GM23338 (cell line): ENCODE data around the gene PDLIM5. TPM values are rescaled to one million over a fixed set of nuclear protein-coding genes. Genes with fewer than 3 reads are reported as not detected.

ENCODE experiments used
- ATAC-seq: fragments of 200-7000 bp; cut with Tn5 transposase; 3 replicates; pipeline ENCODE4 v1.9.1; 2020
- DNase-seq: peaks from one replicate; pipeline ENCODE4 v3.0.0-alpha.2; 2015; ENCODE audit warnings: low spot score
- H2AFZ ChIP-seq: fragments of 200-600 bp; sonication (generic); 2 replicates; pipeline ENCODE4 v1.8.0; 2016; ENCODE audit warnings: antibody characterized with exemption, mild to moderate bottlenecking, moderate library complexity
- H3F3A ChIP-seq: fragments of 200-600 bp; sonication (generic); replicated peaks from 2 replicates; pipeline ENCODE4 v1.8.0; 2017; ENCODE audit warnings: antibody characterized with exemption, mixed run types, low read depth
- H3K27ac ChIP-seq: fragments of 200-600 bp; sonication (generic); 2 replicates; pipeline ENCODE4 v1.6.1; 2016; ENCODE audit warnings: low read depth
- H3K27me3 ChIP-seq: fragments of 200-600 bp; sonication (generic); 2 replicates; pipeline ENCODE4 v1.8.0; 2016; ENCODE audit warnings: mild to moderate bottlenecking, mixed run types, moderate library complexity; ENCODE audit not compliant: insufficient read depth
- H3K36me3 ChIP-seq: fragments of 200-600 bp; sonication (generic); 2 replicates; pipeline ENCODE4 v1.8.0; 2016; ENCODE audit warnings: mild to moderate bottlenecking; ENCODE audit not compliant: insufficient read depth
- H3K4me1 ChIP-seq: fragments of 200-600 bp; sonication (generic); 2 replicates; pipeline ENCODE4 v1.8.0; 2016; ENCODE audit warnings: mild to moderate bottlenecking, moderate library complexity; ENCODE audit not compliant: insufficient read depth
- H3K4me2 ChIP-seq: fragments of 200-600 bp; sonication (generic); 2 replicates; pipeline ENCODE4 v1.7.1; 2017; ENCODE audit warnings: mixed run types
- H3K4me3 ChIP-seq: fragments of 200-600 bp; sonication (generic); 2 replicates; pipeline ENCODE4 v1.6.1; 2016; ENCODE audit warnings: mixed run types
- H3K79me2 ChIP-seq: fragments of 200-600 bp; sonication (generic); replicated peaks from 2 replicates; pipeline ENCODE4 v1.8.0; 2017; ENCODE audit warnings: mild to moderate bottlenecking; ENCODE audit not compliant: insufficient read depth
- H3K9me2 ChIP-seq: fragments of 200-600 bp; sonication (generic); 2 replicates; pipeline ENCODE4 v1.8.0; 2017; ENCODE audit not compliant: insufficient read depth
- H4K20me1 ChIP-seq: fragments of 200-600 bp; sonication (generic); replicated peaks from 2 replicates; pipeline ENCODE4 v1.8.0; 2017; ENCODE audit warnings: mild to moderate bottlenecking; ENCODE audit not compliant: insufficient read depth
- H3K27ac Mint-ChIP-seq: 2 replicates; pipeline ENCODE4 v1.8.0; 2020; ENCODE audit warnings: inconsistent platforms, mild to moderate bottlenecking, moderate library complexity, mixed read lengths
- H3K27me3 Mint-ChIP-seq: 3 replicates; pipeline ENCODE4 v1.8.0; 2022; ENCODE audit warnings: low read depth, mild to moderate bottlenecking, moderate library complexity, mixed read lengths, inconsistent platforms; ENCODE audit not compliant: insufficient read depth, poor library complexity
- H3K36me3 Mint-ChIP-seq: 3 replicates; pipeline ENCODE4 v1.8.0; 2021; ENCODE audit warnings: low read depth, mild to moderate bottlenecking, inconsistent platforms, moderate library complexity, mixed read lengths
- H3K4me1 Mint-ChIP-seq: 3 replicates; pipeline ENCODE4 v1.8.0; 2020; ENCODE audit warnings: mild to moderate bottlenecking, inconsistent platforms, mixed read lengths
- H3K4me3 Mint-ChIP-seq: 3 replicates; pipeline ENCODE4 v1.8.0; 2021; ENCODE audit warnings: moderate library complexity, mild to moderate bottlenecking, inconsistent platforms, mixed read lengths
- H3K9me3 Mint-ChIP-seq: 3 replicates; pipeline ENCODE4 v1.8.0; 2020; ENCODE audit warnings: moderate library complexity, mild to moderate bottlenecking, inconsistent platforms, mixed read lengths
- CREB1 ChIP-seq: fragments of 250-450 bp; sonication (Bioruptor Pico); IDR thresholded peaks from 2 replicates; pipeline ENCODE4 v1.5.0; 2020; ENCODE audit warnings: low read depth, mild to moderate bottlenecking, moderate library complexity
- EZH2 ChIP-seq: fragments of 200-600 bp; sonication (generic); IDR thresholded peaks from one replicate; pipeline ENCODE4 v1.8.0; 2017; ENCODE audit warnings: antibody characterized with exemption, mild to moderate bottlenecking, low read depth; ENCODE audit not compliant: unreplicated experiment
- EZH2phosphoT487 ChIP-seq: fragments of 200-600 bp; sonication (generic); IDR thresholded peaks from one replicate; pipeline ENCODE4 v1.8.1; 2018; ENCODE audit warnings: antibody characterized with exemption; ENCODE audit not compliant: unreplicated experiment
- JUNB ChIP-seq: IDR thresholded peaks from one replicate; pipeline ENCODE4 v1.6.1; 2016; ENCODE audit warnings: antibody characterized with exemption; ENCODE audit not compliant: unreplicated experiment
- NANOG ChIP-seq: IDR thresholded peaks from 2 replicates; pipeline ENCODE4 v1.6.1; 2016; ENCODE audit warnings: antibody characterized with exemption, borderline replicate concordance
- POLR2AphosphoS5 ChIP-seq: IDR thresholded peaks from 2 replicates; pipeline ENCODE4 v1.6.1; 2016; ENCODE audit warnings: antibody characterized with exemption, low read depth
- STAT1 ChIP-seq: IDR thresholded peaks from one replicate; pipeline ENCODE4 v1.6.1; 2016; ENCODE audit warnings: antibody characterized with exemption; ENCODE audit not compliant: unreplicated experiment
- ZNF114 ChIP-seq: fragments of 250-450 bp; sonication (Bioruptor Pico); IDR thresholded peaks from 2 replicates; pipeline ENCODE4 v1.5.0; 2020; ENCODE audit warnings: mild to moderate bottlenecking, moderate library complexity
- ZNF331 ChIP-seq: fragments of 250-450 bp; sonication (Bioruptor Pico); IDR thresholded peaks from 2 replicates; pipeline ENCODE4 v1.5.0; 2020; ENCODE audit warnings: low read depth, mild to moderate bottlenecking, moderate library complexity
- polyA plus RNA-seq: library from polyadenylated mRNA; unstranded; fragments of >200 nt; fragmentation: Nextera tagmentation; extraction: Ambion mirVana; gene quantifications from 2 replicates; pipeline ENCODE4 v1.2.1, GENCODE V29; 2016
- total RNA-seq: library from RNA; depleted of rRNA; stranded (reverse); fragments of >200 nt; shearing (Covaris generic); gene quantifications from 2 replicates; pipeline ENCODE4 v1.2.3, GENCODE V29; 2014
- TF ChIP-seq, protein P1 (sequence below): fragments of 250-450 bp; sonication (Bioruptor Pico); IDR thresholded peaks from 2 replicates; pipeline ENCODE4 v1.5.0; 2020; ENCODE audit warnings: mild to moderate bottlenecking, moderate library complexity
- TF ChIP-seq, protein P2 (sequence below), 2 experiments: fragments of 200-600 bp in 1 of 2; sonication (generic) in 1 of 2; conservative IDR thresholded peaks; 2 replicates each; pipeline versions ENCODE4 v1.5.1 to v1.6.1; 2016 to 2017; ENCODE audit warnings: antibody characterized with exemption in 2 of 2, low read depth in 2 of 2, mild to moderate bottlenecking in 2 of 2, moderate library complexity in 1 of 2
- TF ChIP-seq, protein P3 (sequence below): IDR thresholded peaks from one replicate; pipeline ENCODE4 v1.6.1; 2018; ENCODE audit warnings: antibody characterized with exemption; ENCODE audit not compliant: unreplicated experiment
- TF ChIP-seq, protein P4 (sequence below): IDR thresholded peaks from 2 replicates; pipeline ENCODE4 v1.6.1; 2016; ENCODE audit warnings: antibody characterized with exemption

The PDLIM5 gene
- total and polyA plus RNA-seq, 2 experiments from 2014 or later, result 45.2 to 53.0 TPM

DNA sequence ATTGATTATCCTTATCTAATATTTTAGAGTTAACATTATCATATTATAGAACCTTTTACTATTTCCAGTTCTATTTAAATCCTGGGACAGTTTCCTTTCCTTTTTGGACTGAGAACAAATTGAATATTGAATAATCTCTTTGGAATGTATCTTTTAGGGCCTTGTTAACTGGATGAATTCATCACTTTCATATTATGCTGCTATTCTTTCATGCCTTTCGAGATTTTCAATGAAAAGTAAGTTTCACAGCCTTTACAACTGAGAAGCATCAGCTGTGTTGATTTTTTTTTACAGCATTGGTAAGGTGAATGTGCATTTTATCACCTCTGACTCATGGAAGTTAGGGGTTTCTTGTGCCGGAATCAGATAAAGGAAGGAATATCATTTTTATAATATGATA is 39.6 kb downstream of the PDLIM5 start:
- peaks cover 2% of the 10 kb centered on the region for H3K27me3 Mint-ChIP-seq
- TF ChIP-seq ZNF114 (CRISPR knock-in tag), result no peak
- TF ChIP-seq, protein P1, sequence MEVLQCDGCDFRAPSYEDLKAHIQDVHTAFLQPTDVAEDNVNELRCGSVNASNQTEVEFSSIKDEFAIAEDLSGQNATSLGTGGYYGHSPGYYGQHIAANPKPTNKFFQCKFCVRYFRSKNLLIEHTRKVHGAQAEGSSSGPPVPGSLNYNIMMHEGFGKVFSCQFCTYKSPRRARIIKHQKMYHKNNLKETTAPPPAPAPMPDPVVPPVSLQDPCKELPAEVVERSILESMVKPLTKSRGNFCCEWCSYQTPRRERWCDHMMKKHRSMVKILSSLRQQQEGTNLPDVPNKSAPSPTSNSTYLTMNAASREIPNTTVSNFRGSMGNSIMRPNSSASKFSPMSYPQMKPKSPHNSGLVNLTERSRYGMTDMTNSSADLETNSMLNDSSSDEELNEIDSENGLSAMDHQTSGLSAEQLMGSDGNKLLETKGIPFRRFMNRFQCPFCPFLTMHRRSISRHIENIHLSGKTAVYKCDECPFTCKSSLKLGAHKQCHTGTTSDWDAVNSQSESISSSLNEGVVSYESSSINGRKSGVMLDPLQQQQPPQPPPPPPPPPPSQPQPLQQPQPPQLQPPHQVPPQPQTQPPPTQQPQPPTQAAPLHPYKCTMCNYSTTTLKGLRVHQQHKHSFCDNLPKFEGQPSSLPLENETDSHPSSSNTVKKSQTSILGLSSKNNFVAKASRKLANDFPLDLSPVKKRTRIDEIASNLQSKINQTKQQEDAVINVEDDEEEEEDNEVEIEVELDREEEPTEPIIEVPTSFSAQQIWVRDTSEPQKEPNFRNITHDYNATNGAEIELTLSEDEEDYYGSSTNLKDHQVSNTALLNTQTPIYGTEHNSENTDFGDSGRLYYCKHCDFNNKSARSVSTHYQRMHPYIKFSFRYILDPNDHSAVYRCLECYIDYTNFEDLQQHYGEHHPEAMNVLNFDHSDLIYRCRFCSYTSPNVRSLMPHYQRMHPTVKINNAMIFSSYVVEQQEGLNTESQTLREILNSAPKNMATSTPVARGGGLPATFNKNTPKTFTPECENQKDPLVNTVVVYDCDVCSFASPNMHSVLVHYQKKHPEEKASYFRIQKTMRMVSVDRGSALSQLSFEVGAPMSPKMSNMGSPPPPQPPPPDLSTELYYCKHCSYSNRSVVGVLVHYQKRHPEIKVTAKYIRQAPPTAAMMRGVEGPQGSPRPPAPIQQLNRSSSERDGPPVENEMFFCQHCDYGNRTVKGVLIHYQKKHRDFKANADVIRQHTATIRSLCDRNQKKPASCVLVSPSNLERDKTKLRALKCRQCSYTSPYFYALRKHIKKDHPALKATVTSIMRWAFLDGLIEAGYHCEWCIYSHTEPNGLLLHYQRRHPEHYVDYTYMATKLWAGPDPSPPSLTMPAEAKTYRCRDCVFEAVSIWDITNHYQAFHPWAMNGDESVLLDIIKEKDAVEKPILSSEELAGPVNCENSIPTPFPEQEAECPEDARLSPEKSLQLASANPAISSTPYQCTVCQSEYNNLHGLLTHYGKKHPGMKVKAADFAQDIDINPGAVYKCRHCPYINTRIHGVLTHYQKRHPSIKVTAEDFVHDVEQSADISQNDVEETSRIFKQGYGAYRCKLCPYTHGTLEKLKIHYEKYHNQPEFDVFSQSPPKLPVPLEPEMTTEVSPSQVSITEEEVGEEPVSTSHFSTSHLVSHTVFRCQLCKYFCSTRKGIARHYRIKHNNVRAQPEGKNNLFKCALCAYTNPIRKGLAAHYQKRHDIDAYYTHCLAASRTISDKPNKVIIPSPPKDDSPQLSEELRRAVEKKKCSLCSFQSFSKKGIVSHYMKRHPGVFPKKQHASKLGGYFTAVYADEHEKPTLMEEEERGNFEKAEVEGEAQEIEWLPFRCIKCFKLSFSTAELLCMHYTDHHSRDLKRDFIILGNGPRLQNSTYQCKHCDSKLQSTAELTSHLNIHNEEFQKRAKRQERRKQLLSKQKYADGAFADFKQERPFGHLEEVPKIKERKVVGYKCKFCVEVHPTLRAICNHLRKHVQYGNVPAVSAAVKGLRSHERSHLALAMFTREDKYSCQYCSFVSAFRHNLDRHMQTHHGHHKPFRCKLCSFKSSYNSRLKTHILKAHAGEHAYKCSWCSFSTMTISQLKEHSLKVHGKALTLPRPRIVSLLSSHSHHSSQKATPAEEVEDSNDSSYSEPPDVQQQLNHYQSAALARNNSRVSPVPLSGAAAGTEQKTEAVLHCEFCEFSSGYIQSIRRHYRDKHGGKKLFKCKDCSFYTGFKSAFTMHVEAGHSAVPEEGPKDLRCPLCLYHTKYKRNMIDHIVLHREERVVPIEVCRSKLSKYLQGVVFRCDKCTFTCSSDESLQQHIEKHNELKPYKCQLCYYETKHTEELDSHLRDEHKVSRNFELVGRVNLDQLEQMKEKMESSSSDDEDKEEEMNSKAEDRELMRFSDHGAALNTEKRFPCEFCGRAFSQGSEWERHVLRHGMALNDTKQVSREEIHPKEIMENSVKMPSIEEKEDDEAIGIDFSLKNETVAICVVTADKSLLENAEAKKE (CRISPR knock-in tag), result no peak
- no peak for TF ChIP-seq NANOG
- no peak for TF ChIP-seq EZH2phosphoT487
- TF ChIP-seq EZH2, result no peak
- no peak for TF ChIP-seq STAT1
- TF ChIP-seq, protein P2, sequence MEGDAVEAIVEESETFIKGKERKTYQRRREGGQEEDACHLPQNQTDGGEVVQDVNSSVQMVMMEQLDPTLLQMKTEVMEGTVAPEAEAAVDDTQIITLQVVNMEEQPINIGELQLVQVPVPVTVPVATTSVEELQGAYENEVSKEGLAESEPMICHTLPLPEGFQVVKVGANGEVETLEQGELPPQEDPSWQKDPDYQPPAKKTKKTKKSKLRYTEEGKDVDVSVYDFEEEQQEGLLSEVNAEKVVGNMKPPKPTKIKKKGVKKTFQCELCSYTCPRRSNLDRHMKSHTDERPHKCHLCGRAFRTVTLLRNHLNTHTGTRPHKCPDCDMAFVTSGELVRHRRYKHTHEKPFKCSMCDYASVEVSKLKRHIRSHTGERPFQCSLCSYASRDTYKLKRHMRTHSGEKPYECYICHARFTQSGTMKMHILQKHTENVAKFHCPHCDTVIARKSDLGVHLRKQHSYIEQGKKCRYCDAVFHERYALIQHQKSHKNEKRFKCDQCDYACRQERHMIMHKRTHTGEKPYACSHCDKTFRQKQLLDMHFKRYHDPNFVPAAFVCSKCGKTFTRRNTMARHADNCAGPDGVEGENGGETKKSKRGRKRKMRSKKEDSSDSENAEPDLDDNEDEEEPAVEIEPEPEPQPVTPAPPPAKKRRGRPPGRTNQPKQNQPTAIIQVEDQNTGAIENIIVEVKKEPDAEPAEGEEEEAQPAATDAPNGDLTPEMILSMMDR (conservative IDR thresholded peaks at IDR 0.05; ENCODE audit: low read depth in 2 of 2), result no peak
- no peak for TF ChIP-seq CREB1 (CRISPR knock-in tag)
- TF ChIP-seq, protein P3, sequence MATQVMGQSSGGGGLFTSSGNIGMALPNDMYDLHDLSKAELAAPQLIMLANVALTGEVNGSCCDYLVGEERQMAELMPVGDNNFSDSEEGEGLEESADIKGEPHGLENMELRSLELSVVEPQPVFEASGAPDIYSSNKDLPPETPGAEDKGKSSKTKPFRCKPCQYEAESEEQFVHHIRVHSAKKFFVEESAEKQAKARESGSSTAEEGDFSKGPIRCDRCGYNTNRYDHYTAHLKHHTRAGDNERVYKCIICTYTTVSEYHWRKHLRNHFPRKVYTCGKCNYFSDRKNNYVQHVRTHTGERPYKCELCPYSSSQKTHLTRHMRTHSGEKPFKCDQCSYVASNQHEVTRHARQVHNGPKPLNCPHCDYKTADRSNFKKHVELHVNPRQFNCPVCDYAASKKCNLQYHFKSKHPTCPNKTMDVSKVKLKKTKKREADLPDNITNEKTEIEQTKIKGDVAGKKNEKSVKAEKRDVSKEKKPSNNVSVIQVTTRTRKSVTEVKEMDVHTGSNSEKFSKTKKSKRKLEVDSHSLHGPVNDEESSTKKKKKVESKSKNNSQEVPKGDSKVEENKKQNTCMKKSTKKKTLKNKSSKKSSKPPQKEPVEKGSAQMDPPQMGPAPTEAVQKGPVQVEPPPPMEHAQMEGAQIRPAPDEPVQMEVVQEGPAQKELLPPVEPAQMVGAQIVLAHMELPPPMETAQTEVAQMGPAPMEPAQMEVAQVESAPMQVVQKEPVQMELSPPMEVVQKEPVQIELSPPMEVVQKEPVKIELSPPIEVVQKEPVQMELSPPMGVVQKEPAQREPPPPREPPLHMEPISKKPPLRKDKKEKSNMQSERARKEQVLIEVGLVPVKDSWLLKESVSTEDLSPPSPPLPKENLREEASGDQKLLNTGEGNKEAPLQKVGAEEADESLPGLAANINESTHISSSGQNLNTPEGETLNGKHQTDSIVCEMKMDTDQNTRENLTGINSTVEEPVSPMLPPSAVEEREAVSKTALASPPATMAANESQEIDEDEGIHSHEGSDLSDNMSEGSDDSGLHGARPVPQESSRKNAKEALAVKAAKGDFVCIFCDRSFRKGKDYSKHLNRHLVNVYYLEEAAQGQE, result no peak
- TF ChIP-seq, protein P4, sequence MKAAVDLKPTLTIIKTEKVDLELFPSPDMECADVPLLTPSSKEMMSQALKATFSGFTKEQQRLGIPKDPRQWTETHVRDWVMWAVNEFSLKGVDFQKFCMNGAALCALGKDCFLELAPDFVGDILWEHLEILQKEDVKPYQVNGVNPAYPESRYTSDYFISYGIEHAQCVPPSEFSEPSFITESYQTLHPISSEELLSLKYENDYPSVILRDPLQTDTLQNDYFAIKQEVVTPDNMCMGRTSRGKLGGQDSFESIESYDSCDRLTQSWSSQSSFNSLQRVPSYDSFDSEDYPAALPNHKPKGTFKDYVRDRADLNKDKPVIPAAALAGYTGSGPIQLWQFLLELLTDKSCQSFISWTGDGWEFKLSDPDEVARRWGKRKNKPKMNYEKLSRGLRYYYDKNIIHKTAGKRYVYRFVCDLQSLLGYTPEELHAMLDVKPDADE, result no peak
- no peak for TF ChIP-seq ZNF331
- TF ChIP-seq POLR2AphosphoS5, result no peak
- no peak for TF ChIP-seq JUNB
- H3K9me2 ChIP-seq, result no peaks in the 10 kb centered on the region
- H3K36me3 Mint-ChIP-seq, result no peaks in the 10 kb centered on the region
- no peak overlapping the region for H3K4me3 ChIP-seq
- H2AFZ ChIP-seq, result no peak overlapping the region
- H3K27ac Mint-ChIP-seq, result peak overlapping the region; percentile 66; the same call in 1 of the 2 replicates
- peaks cover 3% of the 10 kb centered on the region; the same call in 1 of the 2 replicates for H3K4me1 ChIP-seq
- no peak for ATAC-seq
- H3K4me2 ChIP-seq, result no peak overlapping the region
- peaks cover 8% of the 10 kb centered on the region; the same call in 2 of the 3 replicates for H3K4me1 Mint-ChIP-seq
- no peaks in the 10 kb centered on the region for H3K9me3 Mint-ChIP-seq
- H3F3A ChIP-seq, result no peaks in the 10 kb centered on the region
- H4K20me1 ChIP-seq, result no peaks in the 10 kb centered on the region
- no peaks in the 10 kb centered on the region for H3K36me3 ChIP-seq
- H3K27ac ChIP-seq, result no peak overlapping the region
- H3K27me3 ChIP-seq, result no peaks in the 10 kb centered on the region
- DNase-seq, result no peak
- no peak overlapping the region for H3K4me3 Mint-ChIP-seq
- peaks cover 18% of the 10 kb centered on the region for H3K79me2 ChIP-seq
